PC-3 (cell line): ENCODE results near the gene SLC27A3. TPM values are rescaled to one million over a fixed set of nuclear protein-coding genes. Genes with fewer than 3 reads are reported as not detected.

Source experiments
- ATAC-seq: fragments of 200-7000 bp; cut with Tn5 transposase; 2 replicates; pipeline ENCODE4 v1.9.1; 2020; ENCODE audit warnings: mild to moderate bottlenecking, moderate library complexity
- BruUV-seq: library from RNA; stranded (reverse); fragments of 400-500 nt; replicated peaks from 2 replicates; lab custom pipeline; 2021; lab: Mats Ljungman, UMichigan
- CTCF ChIA-PET: fragments of 300-600 bp; sonication (Branson Sonifier 250); formaldehyde crosslinking; loops from one replicate; lab custom pipeline; 2022; ENCODE audit warnings: antibody characterized with exemption; lab: Charles Lee
- POLR2A ChIA-PET: fragments of 300-600 bp; sonication (Branson Sonifier 250); formaldehyde crosslinking; loops from one replicate; lab custom pipeline; 2022; ENCODE audit warnings: antibody characterized with exemption; ENCODE audit not compliant: unreplicated experiment; lab: Charles Lee
- DNase-seq: peaks from one replicate; pipeline ENCODE4 v3.0.0-alpha.2; 2015
- H2AFZ ChIP-seq: fragments of 300-600 bp; sonication (generic); 2 replicates; pipeline ENCODE4 v1.6.0; 2016; ENCODE audit warnings: antibody characterized with exemption, low read length
- H3F3A ChIP-seq: fragments of 300-600 bp; sonication (generic); one replicate; pipeline ENCODE4 v1.6.0; 2017; ENCODE audit warnings: antibody characterized with exemption, low read length, control low read depth, mild to moderate bottlenecking; ENCODE audit not compliant: unreplicated experiment
- H3K27ac ChIP-seq: fragments of 300-600 bp; sonication (generic); 2 replicates; pipeline ENCODE4 v1.5.1; 2016; ENCODE audit warnings: mild to moderate bottlenecking, low read length
- H3K27me3 ChIP-seq: fragments of 300-600 bp; sonication (generic); 2 replicates; pipeline ENCODE4 v1.6.1; 2016; ENCODE audit warnings: low read length, mixed read lengths
- H3K36me3 ChIP-seq: fragments of 300-600 bp; sonication (generic); 2 replicates; pipeline ENCODE4 v1.6.1; 2016; ENCODE audit warnings: low read depth, mixed run types, low read length, mixed read lengths
- H3K4me1 ChIP-seq: fragments of 300-600 bp; sonication (generic); 2 replicates; pipeline ENCODE4 v1.5.1; 2016; ENCODE audit warnings: low read length; ENCODE audit not compliant: insufficient read depth
- H3K4me2 ChIP-seq: fragments of 300-600 bp; sonication (generic); 2 replicates; pipeline ENCODE4 v1.6.0; 2016; ENCODE audit warnings: low read length
- H3K4me3 ChIP-seq: fragments of 300-600 bp; sonication (generic); 2 replicates; pipeline ENCODE4 v1.5.1; 2016; ENCODE audit warnings: mild to moderate bottlenecking, low read length, mixed read lengths
- H3K79me2 ChIP-seq: fragments of 300-600 bp; sonication (generic); 2 replicates; pipeline ENCODE4 v1.6.1; 2017; ENCODE audit warnings: low read length, mixed read lengths
- H3K9ac ChIP-seq: fragments of 300-600 bp; sonication (generic); 2 replicates; pipeline ENCODE4 v1.6.0; 2016; ENCODE audit warnings: mild to moderate bottlenecking, low read length
- H3K9me2 ChIP-seq: fragments of 300-600 bp; sonication (generic); replicated peaks from 2 replicates; pipeline ENCODE4 v1.6.1; 2016; ENCODE audit warnings: mixed run types, low read length, mixed read lengths
- H3K9me3 ChIP-seq: fragments of 300-600 bp; sonication (generic); 2 replicates; pipeline ENCODE4 v1.6.1; 2016; ENCODE audit warnings: low read length, mixed read lengths
- H4K20me1 ChIP-seq: fragments of 300-600 bp; sonication (generic); 2 replicates; pipeline ENCODE4 v1.6.1; 2016; ENCODE audit warnings: low read length, mixed read lengths
- EZH2 ChIP-seq: fragments of 300-600 bp; sonication (generic); IDR thresholded peaks from one replicate; pipeline ENCODE4 v1.6.1; 2017; ENCODE audit warnings: antibody characterized with exemption, mild to moderate bottlenecking, low read length; ENCODE audit not compliant: unreplicated experiment
- EZH2phosphoT487 ChIP-seq: fragments of 300-600 bp; sonication (generic); IDR thresholded peaks from 2 replicates; pipeline ENCODE4 v1.6.1; 2018; ENCODE audit warnings: mild to moderate bottlenecking, antibody characterized with exemption, low read length, borderline replicate concordance
- intact Hi-C: fragments of 100-400 bp; cut with micrococcal nuclease; formaldehyde crosslinking; loops from 2 replicates; pipeline ENCODE4 v1.9.0; 2023
- total RNA-seq: library from RNA; depleted of rRNA; stranded (reverse); fragments of >200 nt; gene quantifications from 2 replicates; pipeline ENCODE4 v1.2.3, GENCODE V29; 2014
- TF ChIP-seq, protein P1 (sequence below): fragments of 300-600 bp; sonication (generic); conservative IDR thresholded peaks from 2 replicates; pipeline ENCODE4 v1.5.1; 2017; ENCODE audit warnings: antibody characterized with exemption, low read depth, mild to moderate bottlenecking, low read length

Gene SLC27A3
- total RNA-seq, 1 experiment from 2014 or later: 6.3 TPM

DNA sequence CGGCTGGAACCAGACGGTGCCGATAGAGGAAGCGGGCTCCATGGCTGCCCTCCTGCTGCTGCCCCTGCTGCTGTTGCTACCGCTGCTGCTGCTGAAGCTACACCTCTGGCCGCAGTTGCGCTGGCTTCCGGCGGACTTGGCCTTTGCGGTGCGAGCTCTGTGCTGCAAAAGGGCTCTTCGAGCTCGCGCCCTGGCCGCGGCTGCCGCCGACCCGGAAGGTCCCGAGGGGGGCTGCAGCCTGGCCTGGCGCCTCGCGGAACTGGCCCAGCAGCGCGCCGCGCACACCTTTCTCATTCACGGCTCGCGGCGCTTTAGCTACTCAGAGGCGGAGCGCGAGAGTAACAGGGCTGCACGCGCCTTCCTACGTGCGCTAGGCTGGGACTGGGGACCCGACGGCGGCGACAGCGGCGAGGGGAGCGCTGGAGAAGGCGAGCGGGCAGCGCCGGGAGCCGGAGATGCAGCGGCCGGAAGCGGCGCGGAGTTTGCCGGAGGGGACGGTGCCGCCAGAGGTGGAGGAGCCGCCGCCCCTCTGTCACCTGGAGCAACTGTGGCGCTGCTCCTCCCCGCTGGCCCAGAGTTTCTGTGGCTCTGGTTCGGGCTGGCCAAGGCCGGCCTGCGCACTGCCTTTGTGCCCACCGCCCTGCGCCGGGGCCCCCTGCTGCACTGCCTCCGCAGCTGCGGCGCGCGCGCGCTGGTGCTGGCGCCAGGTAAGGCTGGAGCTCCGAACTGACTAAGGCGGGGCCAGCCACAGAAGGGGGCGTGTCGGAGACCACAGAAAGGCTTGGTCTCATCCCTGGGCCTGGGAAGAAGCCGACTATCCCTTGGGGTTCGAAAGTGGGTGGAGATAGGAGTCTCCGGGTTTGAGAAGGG, 486 bp downstream of the SLC27A3 start:
- Histone ChIP-seq H3K9me2 (no peaks in the 10 kb centered on the region), H3K4me1 (peaks cover 11% of the 10 kb centered on the region), H2AFZ (peak overlapping the region; percentile 79), H3K9me3 (no peaks in the 10 kb centered on the region), H3K4me3 (peak overlapping the region; percentile 78), H3K9ac (peak overlapping the region; percentile 25), H3F3A (no peaks in the 10 kb centered on the region), H3K79me2 (no peaks in the 10 kb centered on the region), H3K27me3 (no peaks in the 10 kb centered on the region), H3K36me3 (peaks cover 10% of the 10 kb centered on the region; the same call in 1 of the 2 replicates), H4K20me1 (no peaks in the 10 kb centered on the region), H3K27ac (no peak overlapping the region), H3K4me2 (peak overlapping the region; percentile 92)
- POLR2A ChIA-PET: interaction anchor here (0.6 kb wide), 1 partner anchor 43 kb away, joined by 4 read pairs; no protein-coding TSS in a partner anchor
- intact Hi-C loops: no loop called here
- DNase-seq (peak; percentile 79), ATAC-seq (peak; percentile 72)
- BruUV-seq: no TSS peak
- CTCF ChIA-PET: interaction anchor here (0.5 to 0.6 kb wide), 3 partner anchors 8 to 211 kb away, joined by 3 to 6 read pairs (median 4); no protein-coding TSS in a partner anchor
- TF ChIP-seq EZH2phosphoT487 (no peak), EZH2 (no peak)
- TF ChIP-seq, protein P1, sequence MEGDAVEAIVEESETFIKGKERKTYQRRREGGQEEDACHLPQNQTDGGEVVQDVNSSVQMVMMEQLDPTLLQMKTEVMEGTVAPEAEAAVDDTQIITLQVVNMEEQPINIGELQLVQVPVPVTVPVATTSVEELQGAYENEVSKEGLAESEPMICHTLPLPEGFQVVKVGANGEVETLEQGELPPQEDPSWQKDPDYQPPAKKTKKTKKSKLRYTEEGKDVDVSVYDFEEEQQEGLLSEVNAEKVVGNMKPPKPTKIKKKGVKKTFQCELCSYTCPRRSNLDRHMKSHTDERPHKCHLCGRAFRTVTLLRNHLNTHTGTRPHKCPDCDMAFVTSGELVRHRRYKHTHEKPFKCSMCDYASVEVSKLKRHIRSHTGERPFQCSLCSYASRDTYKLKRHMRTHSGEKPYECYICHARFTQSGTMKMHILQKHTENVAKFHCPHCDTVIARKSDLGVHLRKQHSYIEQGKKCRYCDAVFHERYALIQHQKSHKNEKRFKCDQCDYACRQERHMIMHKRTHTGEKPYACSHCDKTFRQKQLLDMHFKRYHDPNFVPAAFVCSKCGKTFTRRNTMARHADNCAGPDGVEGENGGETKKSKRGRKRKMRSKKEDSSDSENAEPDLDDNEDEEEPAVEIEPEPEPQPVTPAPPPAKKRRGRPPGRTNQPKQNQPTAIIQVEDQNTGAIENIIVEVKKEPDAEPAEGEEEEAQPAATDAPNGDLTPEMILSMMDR: no peak; the same call in 1 of the 2 replicates

DNA sequence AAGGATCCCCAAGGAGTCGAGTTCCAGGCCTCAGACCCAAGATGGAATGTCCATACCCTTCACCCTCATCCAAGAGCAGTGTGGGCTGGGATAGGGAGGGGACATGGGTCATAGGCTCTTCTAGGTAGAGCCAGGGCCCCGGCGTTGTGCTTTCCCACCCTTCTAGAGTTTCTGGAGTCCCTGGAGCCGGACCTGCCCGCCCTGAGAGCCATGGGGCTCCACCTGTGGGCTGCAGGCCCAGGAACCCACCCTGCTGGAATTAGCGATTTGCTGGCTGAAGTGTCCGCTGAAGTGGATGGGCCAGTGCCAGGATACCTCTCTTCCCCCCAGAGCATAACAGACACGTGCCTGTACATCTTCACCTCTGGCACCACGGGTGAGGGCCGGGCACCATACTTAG, 1.1 kb downstream of the SLC27A3 start:
- Histone ChIP-seq H3K9ac (no peak overlapping the region), H3K4me3 (peak overlapping the region; percentile 78), H3K9me3 (no peaks in the 10 kb centered on the region), H3K27me3 (no peaks in the 10 kb centered on the region), H3K79me2 (no peaks in the 10 kb centered on the region), H4K20me1 (no peaks in the 10 kb centered on the region), H3K4me2 (peak overlapping the region; percentile 92), H3K27ac (no peak overlapping the region), H3K9me2 (no peaks in the 10 kb centered on the region), H3F3A (no peaks in the 10 kb centered on the region), H3K36me3 (peaks cover 10% of the 10 kb centered on the region; the same call in 1 of the 2 replicates), H2AFZ (peak overlapping the region; percentile 79), H3K4me1 (peaks cover 11% of the 10 kb centered on the region)
- intact Hi-C loops: no loop called here
- ChIA-PET CTCF (no interaction called here), POLR2A (interaction anchor here (0.6 kb wide), 1 partner anchor 44 kb away, joined by 4 read pairs; no protein-coding TSS in a partner anchor)
- no peak for ATAC-seq
- TF ChIP-seq EZH2 (no peak), EZH2phosphoT487 (no peak)
- TF ChIP-seq, protein P1: no peak
- DNase-seq: no peak
- no TSS peak for BruUV-seq

DNA sequence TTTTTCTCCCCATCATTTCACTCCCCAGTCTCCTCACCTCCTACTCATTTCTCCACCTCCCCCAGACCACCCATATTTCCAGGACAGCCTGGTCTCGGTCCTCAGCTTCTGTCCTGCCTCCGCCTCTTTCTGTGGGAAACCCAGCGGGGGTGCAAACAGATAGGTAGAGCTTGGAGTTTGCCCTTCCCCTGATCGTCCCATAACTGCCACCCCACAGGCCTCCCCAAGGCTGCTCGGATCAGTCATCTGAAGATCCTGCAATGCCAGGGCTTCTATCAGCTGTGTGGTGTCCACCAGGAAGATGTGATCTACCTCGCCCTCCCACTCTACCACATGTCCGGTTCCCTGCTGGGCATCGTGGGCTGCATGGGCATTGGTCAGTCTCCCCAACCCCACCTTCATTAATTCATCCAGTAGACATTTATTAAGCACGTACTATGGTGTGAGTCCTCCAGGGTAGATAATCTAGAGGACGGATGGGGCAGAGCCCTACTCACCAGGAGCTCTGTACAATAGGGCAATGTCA, 1.7 kb downstream of the SLC27A3 start:
- DNase-seq (no peak), ATAC-seq (no peak)
- peaks cover 11% of the 10 kb centered on the region for H3K4me1 ChIP-seq
- H3K36me3 ChIP-seq: peaks cover 7% of the 10 kb centered on the region; the same call in 1 of the 2 replicates
- H3K4me2 ChIP-seq: no peak overlapping the region
- no peaks in the 10 kb centered on the region for H3K9me2 ChIP-seq
- no peaks in the 10 kb centered on the region for H4K20me1 ChIP-seq
- no peaks in the 10 kb centered on the region for H3K9me3 ChIP-seq
- H3K79me2 ChIP-seq: no peaks in the 10 kb centered on the region
- H3K4me3 ChIP-seq: no peak overlapping the region
- no TSS peak for BruUV-seq
- TF ChIP-seq, protein P1: no peak
- TF ChIP-seq EZH2phosphoT487 (no peak), EZH2 (no peak)
- no peaks in the 10 kb centered on the region for H3F3A ChIP-seq
- no peak overlapping the region for H3K9ac ChIP-seq
- no peak overlapping the region for H3K27ac ChIP-seq
- intact Hi-C loops: no loop called here
- no peak overlapping the region for H2AFZ ChIP-seq
- ChIA-PET CTCF (no interaction called here), POLR2A (no interaction called here)
- no peaks in the 10 kb centered on the region for H3K27me3 ChIP-seq
